ENCODE data around the gene RIN1.
"Not testable (repeated sequence)": the region's sequence is repeated elsewhere in the genome, so short reads cannot be mapped to it uniquely, and the experiment has no call there.

RIN1 gene

GRCh38 chr11:66359662-66360087, 23.4 kb upstream of the RIN1 start:
- DNase-seq (ENCODE audit: low read depth): no peak

GRCh38 chr11:66350560-66351235, 14.5 kb upstream of the RIN1 start:
- DNase-seq (ENCODE audit: low read depth): not testable (repeated sequence)

- no peak for DNase-seq (ENCODE audit: low read depth)
These were observed 12.8 kb upstream of the RIN1 start for GRCh38 chr11:66349084-66349386.

- DNase-seq (ENCODE audit: low read depth): peak; percentile 57
These were observed 11.4 kb upstream of the RIN1 start, which contains the start of gene B4GAT1 for GRCh38 chr11:66347425-66348276. Gene B4GAT1 (minus strand): TSS chr11:66347629. CDS start chr11:66347545, 84 bp downstream.

GRCh38 chr11:66346476-66347424, 10.5 kb upstream of the RIN1 start:
- no peak for DNase-seq (ENCODE audit: low read depth)

GRCh38 chr11:66345316-66345649, 9.0 kb upstream of the RIN1 start:
- no peak for DNase-seq (ENCODE audit: low read depth)

GRCh38 chr11:66344550-66345315, 8.5 kb upstream of the RIN1 start, which contains the start of gene BRMS1:
Gene BRMS1 (minus strand): TSS chr11:66345104. CDS start chr11:66342234, 2,870 bp downstream.
- peak; percentile 95 for DNase-seq (ENCODE audit: low read depth)

- DNase-seq (ENCODE audit: low read depth): no peak
These were observed 6.9 kb upstream of the RIN1 start for GRCh38 chr11:66343176-66343575.

- no peak for DNase-seq (ENCODE audit: low read depth)
These were observed 5.4 kb upstream of the RIN1 start for GRCh38 chr11:66341502-66342126.

- no peak for DNase-seq (ENCODE audit: low read depth)
These were observed 4.6 kb upstream of the RIN1 start for GRCh38 chr11:66340596-66341501.

- no peak for DNase-seq (ENCODE audit: low read depth)
These were observed 3.7 kb upstream of the RIN1 start for GRCh38 chr11:66339686-66340483.

GRCh38 chr11:66339162-66339675, 3.0 kb upstream of the RIN1 start:
- no peak for DNase-seq (ENCODE audit: low read depth)

- DNase-seq (ENCODE audit: low read depth): no peak
These were observed 2.3 kb upstream of the RIN1 start for GRCh38 chr11:66338276-66339161.

- DNase-seq (ENCODE audit: low read depth): no peak
These were observed 1.1 kb upstream of the RIN1 start for GRCh38 chr11:66337103-66337899.

- no peak for DNase-seq (ENCODE audit: low read depth)
These were observed 552 bp downstream of the RIN1 start for GRCh38 chr11:66335531-66336233.
